Measurements from ENCODE around the gene SNAPC2. TPM values are rescaled to one million over a fixed set of nuclear protein-coding genes. Genes with fewer than 3 reads are reported as not detected.

The SNAPC2 gene
- total RNA-seq, 1 donor from 2014 or later = 18.6 TPM

GRCh38 chr19:7901337-7901736 lies 18.8 kb upstream of the SNAPC2 start:
- H3K4me1 Mint-ChIP-seq (ENCODE audit: low read depth, unreplicated experiment) = peaks cover 10% of the 10 kb centered on the region
- H3K27ac Mint-ChIP-seq (ENCODE audit: unreplicated experiment) = no peak overlapping the region
- no peak for DNase-seq
- no peak for TF ChIP-seq CTCF (IDR thresholded peaks at IDR 0.05; ENCODE audit: partially characterized antibody, unreplicated experiment)
- H3K36me3 Mint-ChIP-seq (ENCODE audit: unreplicated experiment) = no peaks in the 10 kb centered on the region
- H3K9me3 Mint-ChIP-seq (ENCODE audit: unreplicated experiment) = peaks cover 10% of the 10 kb centered on the region
- H3K4me3 Mint-ChIP-seq (ENCODE audit: unreplicated experiment) = no peak overlapping the region
- peaks cover 12% of the 10 kb centered on the region for H3K27me3 Mint-ChIP-seq (ENCODE audit: unreplicated experiment)

GRCh38 chr19:7902796-7903243 lies 17.3 kb upstream of the SNAPC2 start:
- peaks cover 11% of the 10 kb centered on the region for H3K9me3 Mint-ChIP-seq (ENCODE audit: unreplicated experiment)
- H3K36me3 Mint-ChIP-seq (ENCODE audit: unreplicated experiment) = no peaks in the 10 kb centered on the region
- H3K27ac Mint-ChIP-seq (ENCODE audit: unreplicated experiment) = peak overlapping the region; percentile 90
- DNase-seq = no peak
- TF ChIP-seq CTCF (IDR thresholded peaks at IDR 0.05; ENCODE audit: partially characterized antibody, unreplicated experiment) = no peak
- peak overlapping the region; percentile 91 for H3K4me3 Mint-ChIP-seq (ENCODE audit: unreplicated experiment)
- peaks cover 12% of the 10 kb centered on the region for H3K27me3 Mint-ChIP-seq (ENCODE audit: unreplicated experiment)
- H3K4me1 Mint-ChIP-seq (ENCODE audit: low read depth, unreplicated experiment) = peaks cover 10% of the 10 kb centered on the region

GRCh38 chr19:7903244-7904073 lies 16.7 kb upstream of the SNAPC2 start, which contains the start of gene MAP2K7:
TSS of gene MAP2K7 (plus strand) at chr19:7903877. CDS start at chr19:7903945, 68 bp downstream.
- H3K9me3 Mint-ChIP-seq (ENCODE audit: unreplicated experiment) = peaks cover 12% of the 10 kb centered on the region
- peak within 1 kb of the TSS; percentile 91 for H3K4me3 Mint-ChIP-seq (ENCODE audit: unreplicated experiment)
- peaks cover 12% of the 10 kb centered on the region for H3K27me3 Mint-ChIP-seq (ENCODE audit: unreplicated experiment)
- no peaks in the 10 kb centered on the region for H3K36me3 Mint-ChIP-seq (ENCODE audit: unreplicated experiment)
- peak within 1 kb of the TSS; percentile 90 for H3K27ac Mint-ChIP-seq (ENCODE audit: unreplicated experiment)
- DNase-seq = peak; percentile 100
- TF ChIP-seq CTCF (IDR thresholded peaks at IDR 0.05; ENCODE audit: partially characterized antibody, unreplicated experiment) = peak; percentile 45
- peaks cover 10% of the 10 kb centered on the region for H3K4me1 Mint-ChIP-seq (ENCODE audit: low read depth, unreplicated experiment)

- peaks cover 10% of the 10 kb centered on the region for H3K4me1 Mint-ChIP-seq (ENCODE audit: low read depth, unreplicated experiment)
- peak overlapping the region; percentile 86 for H3K4me3 Mint-ChIP-seq (ENCODE audit: unreplicated experiment)
- H3K27me3 Mint-ChIP-seq (ENCODE audit: unreplicated experiment) = peaks cover 12% of the 10 kb centered on the region
- H3K9me3 Mint-ChIP-seq (ENCODE audit: unreplicated experiment) = peaks cover 12% of the 10 kb centered on the region
- no peak for TF ChIP-seq CTCF (IDR thresholded peaks at IDR 0.05; ENCODE audit: partially characterized antibody, unreplicated experiment)
- no peaks in the 10 kb centered on the region for H3K36me3 Mint-ChIP-seq (ENCODE audit: unreplicated experiment)
- peak; percentile 55 for DNase-seq
- peak overlapping the region; percentile 12 for H3K27ac Mint-ChIP-seq (ENCODE audit: unreplicated experiment)
Observed at GRCh38 chr19:7904074-7905020, 15.8 kb upstream of the SNAPC2 start.
